Stomach smooth muscle (tissue), 2 donors: ENCODE measurements around the gene EPN3.

ENCODE experiments used
- H3K27ac ChIP-seq: one replicate; pipeline ENCODE4 v1.7.0; 2013; ENCODE audit warnings: mild to moderate bottlenecking, low read length, inconsistent platforms
- H3K27me3 ChIP-seq, 2 donors: one replicate each; pipeline ENCODE4 v1.7.0; 2013; ENCODE audit warnings: low read length in 2 of 2; ENCODE audit not compliant: insufficient read depth in 2 of 2, control insufficient read depth in 1 of 2
- H3K36me3 ChIP-seq, 2 donors: one replicate each; pipeline ENCODE4 v1.7.0; 2013; ENCODE audit warnings: low read length in 2 of 2; ENCODE audit not compliant: control insufficient read depth in 2 of 2, insufficient read depth in 2 of 2
- H3K4me1 ChIP-seq: one replicate; pipeline ENCODE4 v1.7.0; 2013; ENCODE audit warnings: low read length; ENCODE audit not compliant: control insufficient read depth, insufficient read depth
- H3K4me3 ChIP-seq, 2 donors: one replicate each; pipeline ENCODE4 v1.7.0; 2013; ENCODE audit warnings: low read length in 2 of 2
- H3K9ac ChIP-seq, 2 donors: one replicate each; pipeline ENCODE4 v1.7.0; 2013; ENCODE audit warnings: low read length in 2 of 2, mild to moderate bottlenecking in 1 of 2
- H3K9me3 ChIP-seq, 2 donors: one replicate each; pipeline ENCODE4 v1.7.0; 2013; ENCODE audit warnings: low read length in 2 of 2; ENCODE audit not compliant: control insufficient read depth in 2 of 2
- donor health status: healthy.
- donor health status: Pancreatic carcinoma.

Gene EPN3

GRCh38 chr17:50523208-50523607 is 9.3 kb upstream of the EPN3 start:
- H3K4me3 ChIP-seq = no peak overlapping the region
- H3K4me1 ChIP-seq = no peaks in the 10 kb centered on the region
- H3K36me3 ChIP-seq = no peaks in the 10 kb centered on the region
- no peak overlapping the region for H3K27ac ChIP-seq
- no peak overlapping the region for H3K9ac ChIP-seq
- no peaks in the 10 kb centered on the region for H3K9me3 ChIP-seq
- no peaks in the 10 kb centered on the region for H3K27me3 ChIP-seq

- Histone ChIP-seq H3K27me3 (peaks cover 1 to 6% of the 10 kb centered on the region in 2 donors), H3K36me3 (no peaks in the 10 kb centered on the region), H3K9me3 (no peaks in the 10 kb centered on the region), H3K9ac (no peak overlapping the region), H3K4me3 (no peak overlapping the region), H3K4me1 (no peaks in the 10 kb centered on the region), H3K27ac (no peak overlapping the region)
These were observed 7.7 kb upstream of the EPN3 start for GRCh38 chr17:50524838-50525237.

GRCh38 chr17:50527155-50527762 is 5.3 kb upstream of the EPN3 start:
- Histone ChIP-seq H3K9ac (no peak overlapping the region), H3K27me3 (peaks cover 18 to 21% of the 10 kb centered on the region in 2 donors), H3K4me3 (no peak overlapping the region), H3K36me3 (no peaks in the 10 kb centered on the region), H3K27ac (no peak overlapping the region), H3K9me3 (no peaks in the 10 kb centered on the region), H3K4me1 (no peaks in the 10 kb centered on the region)

GRCh38 chr17:50527949-50528474 is 4.5 kb upstream of the EPN3 start:
- H3K27ac ChIP-seq = no peak overlapping the region
- H3K4me3 ChIP-seq = no peak overlapping the region
- peaks cover 24 to 29% of the 10 kb centered on the region in 2 donors for H3K27me3 ChIP-seq
- H3K9ac ChIP-seq = no peak overlapping the region
- H3K9me3 ChIP-seq = no peaks in the 10 kb centered on the region
- no peaks in the 10 kb centered on the region for H3K36me3 ChIP-seq
- peaks cover 5% of the 10 kb centered on the region for H3K4me1 ChIP-seq

- no peaks in the 10 kb centered on the region for H3K36me3 ChIP-seq
- no peaks in the 10 kb centered on the region for H3K9me3 ChIP-seq
- no peak overlapping the region for H3K27ac ChIP-seq
- no peak overlapping the region for H3K4me3 ChIP-seq
- H3K9ac ChIP-seq = no peak overlapping the region
- peaks cover 17% of the 10 kb centered on the region for H3K4me1 ChIP-seq
- peaks cover 31 to 45% of the 10 kb centered on the region in 2 donors for H3K27me3 ChIP-seq
These were observed 2.7 kb upstream of the EPN3 start for GRCh38 chr17:50529849-50530248.

- Histone ChIP-seq H3K36me3 (no peaks in the 10 kb centered on the region), H3K27me3 (peaks cover 33 to 48% of the 10 kb centered on the region in 2 donors), H3K4me1 (peaks cover 17% of the 10 kb centered on the region), H3K4me3 (no peak overlapping the region), H3K9me3 (no peaks in the 10 kb centered on the region), H3K9ac (no peak overlapping the region), H3K27ac (no peak overlapping the region)
These were observed 1.0 kb upstream of the EPN3 start for GRCh38 chr17:50531428-50532025.

- Histone ChIP-seq H3K9ac (no peak overlapping the region), H3K4me1 (peaks cover 17% of the 10 kb centered on the region), H3K4me3 (peak overlapping the region in 1 of 2 donors; percentile 15), H3K36me3 (no peaks in the 10 kb centered on the region), H3K27ac (no peak overlapping the region), H3K27me3 (peaks cover 33 to 48% of the 10 kb centered on the region in 2 donors), H3K9me3 (no peaks in the 10 kb centered on the region)
These were observed 650 bp downstream of the EPN3 start for GRCh38 chr17:50533185-50533584.

- Histone ChIP-seq H3K27ac (no peak overlapping the region), H3K4me1 (peaks cover 17% of the 10 kb centered on the region), H3K36me3 (no peaks in the 10 kb centered on the region), H3K27me3 (peaks cover 33 to 48% of the 10 kb centered on the region in 2 donors), H3K9me3 (no peaks in the 10 kb centered on the region), H3K9ac (no peak overlapping the region), H3K4me3 (peak overlapping the region in 1 of 2 donors; percentile 15)
These were observed 1.2 kb downstream of the EPN3 start for GRCh38 chr17:50533720-50534148.

- H3K9ac ChIP-seq = no peak overlapping the region
- no peak overlapping the region for H3K4me3 ChIP-seq
- peaks cover 17% of the 10 kb centered on the region for H3K4me1 ChIP-seq
- H3K9me3 ChIP-seq = no peaks in the 10 kb centered on the region
- H3K27me3 ChIP-seq = peaks cover 31 to 48% of the 10 kb centered on the region in 2 donors
- no peak overlapping the region for H3K27ac ChIP-seq
- no peaks in the 10 kb centered on the region for H3K36me3 ChIP-seq
These were observed 1.9 kb downstream of the EPN3 start for GRCh38 chr17:50534222-50534978.

GRCh38 chr17:50534979-50535326 is 2.4 kb downstream of the EPN3 start:
- Histone ChIP-seq H3K36me3 (no peaks in the 10 kb centered on the region), H3K4me3 (no peak overlapping the region), H3K9me3 (no peaks in the 10 kb centered on the region), H3K9ac (no peak overlapping the region), H3K27me3 (peaks cover 26 to 46% of the 10 kb centered on the region in 2 donors), H3K27ac (no peak overlapping the region), H3K4me1 (peaks cover 17% of the 10 kb centered on the region)
